GM18868 (cell line): ENCODE measurements around the gene PEX7.
"Not testable (repeated sequence)": the region's sequence is repeated elsewhere in the genome, so short reads cannot be mapped to it uniquely, and the experiment has no call there.

Source experiments
- ATAC-seq: cut with Tn5 transposase; IDR thresholded peaks from one replicate; pipeline ENCODE4 v1.9.1; 2021; ENCODE audit warnings: mild to moderate bottlenecking, moderate library complexity; ENCODE audit not compliant: unreplicated experiment

PEX7 gene

DNA sequence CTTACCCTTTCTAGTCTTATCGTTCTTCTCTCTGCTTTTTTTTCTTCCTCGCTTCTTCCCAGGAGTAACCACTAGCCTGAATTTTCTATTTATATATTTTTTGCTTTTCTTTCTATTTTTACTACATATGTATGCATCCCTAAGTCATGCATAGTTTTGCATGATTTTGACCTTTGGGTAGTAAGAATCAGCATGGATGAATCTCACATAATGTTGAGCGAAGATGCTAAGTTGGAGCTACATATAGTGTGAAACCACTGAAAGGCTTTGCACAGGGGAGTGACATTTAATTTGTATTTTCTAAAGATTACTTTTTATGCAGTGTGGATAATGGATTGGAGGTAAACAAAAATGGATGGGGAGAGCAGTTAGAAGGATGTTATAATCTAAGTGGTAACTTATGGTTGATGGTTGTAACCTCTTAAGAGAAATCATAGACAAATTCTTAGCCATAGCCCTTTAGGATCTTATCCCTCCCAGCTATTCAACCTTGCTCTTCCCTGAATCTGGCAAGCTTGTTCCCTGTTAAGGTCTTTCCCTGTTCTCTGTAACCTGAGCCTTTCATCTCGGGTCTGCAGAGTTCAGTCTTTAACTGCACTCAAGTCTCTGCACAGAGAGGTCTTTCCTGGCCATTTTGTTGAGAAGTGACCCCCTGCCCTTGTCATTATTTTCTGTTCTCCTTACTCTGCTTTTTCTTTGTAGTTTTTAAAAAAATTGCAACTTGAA lies 18.0 kb downstream of the PEX7 start:
- no peak for ATAC-seq

- ATAC-seq, result no peak
Measured at GRCh38 chr6:136843210-136843609, 20.8 kb downstream of the PEX7 start.

DNA sequence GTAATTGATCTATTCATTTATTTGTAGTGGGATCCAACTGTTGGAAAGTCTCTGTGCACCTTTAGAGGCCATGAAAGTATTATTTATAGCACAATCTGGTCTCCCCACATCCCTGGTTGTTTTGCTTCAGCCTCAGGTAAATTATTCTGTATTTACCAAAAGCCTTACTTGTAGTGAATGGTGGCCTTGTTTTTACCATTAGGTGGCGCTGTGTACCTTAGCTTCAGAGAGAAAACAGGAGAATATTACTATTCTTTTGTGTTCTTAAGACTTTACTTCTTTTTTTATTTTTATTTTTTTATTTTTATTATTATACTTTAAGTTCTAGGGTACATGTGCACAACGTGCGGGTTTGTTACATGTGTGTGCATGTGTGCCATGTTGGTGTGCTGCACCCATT lies 23.7 kb downstream of the PEX7 start:
- no peak for ATAC-seq

DNA sequence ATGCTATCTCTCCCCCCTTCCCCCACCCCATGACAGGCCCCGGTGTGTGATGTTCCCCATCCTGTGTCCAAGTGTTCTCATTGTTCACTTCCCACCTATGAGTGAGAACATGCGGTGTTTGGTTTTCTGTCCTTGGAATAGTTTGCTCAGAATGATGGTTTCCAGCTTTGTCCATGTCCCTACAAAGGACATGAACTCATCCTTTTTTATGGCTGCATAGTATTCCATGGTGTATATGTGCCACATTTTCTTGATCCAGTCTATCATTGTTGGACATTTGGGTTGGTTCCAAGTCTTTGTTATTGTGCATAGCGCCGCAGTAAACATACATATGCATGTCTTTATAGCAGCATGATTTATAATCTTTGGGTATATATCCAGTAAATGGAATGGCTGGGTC lies 24.1 kb downstream of the PEX7 start:
- ATAC-seq, result not testable (repeated sequence)

GRCh38 chr6:136849979-136850563 lies 27.7 kb downstream of the PEX7 start:
- ATAC-seq, result not testable (repeated sequence)

- ATAC-seq, result no peak
Measured at GRCh38 chr6:136859430-136859829, 37.0 kb downstream of the PEX7 start.

DNA sequence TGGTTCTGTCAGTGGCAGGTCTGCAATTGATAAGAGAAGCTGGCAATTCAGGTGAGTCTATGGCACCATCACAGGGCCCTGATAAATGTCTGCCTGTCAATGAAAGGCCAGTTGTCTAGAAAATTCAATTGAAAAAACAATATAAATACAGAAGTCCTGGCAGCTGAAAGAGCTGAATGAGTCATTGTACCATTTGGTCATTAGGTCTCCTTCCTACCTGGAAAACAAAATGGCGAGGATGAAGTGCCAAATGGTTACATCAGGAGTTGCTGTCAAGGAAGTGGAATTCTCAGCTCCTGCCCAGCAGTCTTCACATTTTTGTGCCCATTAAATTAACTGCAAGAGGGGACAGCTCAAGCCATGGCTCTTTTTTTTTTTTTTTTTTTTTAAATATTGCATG lies 37.7 kb downstream of the PEX7 start:
- no peak for ATAC-seq

GRCh38 chr6:136862662-136863061 lies 40.3 kb downstream of the PEX7 start:
- ATAC-seq, result no peak

DNA sequence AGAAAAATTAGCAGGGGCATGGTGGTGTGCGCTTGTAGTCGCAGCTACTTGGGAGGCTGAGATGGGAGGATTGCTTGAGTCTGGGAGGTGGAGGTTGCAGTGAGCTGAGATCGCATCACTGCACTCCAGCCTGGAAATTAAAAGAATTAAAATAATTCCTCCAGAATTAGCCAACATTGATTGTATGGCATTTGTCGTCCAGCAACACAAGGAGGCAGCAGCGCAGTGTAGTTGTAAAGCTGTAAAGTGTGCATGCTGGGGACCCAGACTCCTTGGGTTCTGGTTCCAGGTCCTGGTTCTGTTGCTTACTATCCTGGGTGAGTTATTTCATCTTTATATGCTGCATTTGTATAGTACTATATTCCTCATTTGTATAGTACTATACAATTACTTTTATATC lies 41.4 kb downstream of the PEX7 start:
- no peak for ATAC-seq

GRCh38 chr6:136864676-136865075 lies 42.3 kb downstream of the PEX7 start:
- ATAC-seq, result no peak

GRCh38 chr6:136866872-136867416 lies 44.6 kb downstream of the PEX7 start:
- no peak for ATAC-seq

GRCh38 chr6:136869451-136869850 lies 47.1 kb downstream of the PEX7 start:
- ATAC-seq, result no peak

- no peak for ATAC-seq
Measured at GRCh38 chr6:136873748-136874147, 51.4 kb downstream of the PEX7 start.

GRCh38 chr6:136876469-136876868 lies 54.1 kb downstream of the PEX7 start:
- ATAC-seq, result not testable (repeated sequence)

DNA sequence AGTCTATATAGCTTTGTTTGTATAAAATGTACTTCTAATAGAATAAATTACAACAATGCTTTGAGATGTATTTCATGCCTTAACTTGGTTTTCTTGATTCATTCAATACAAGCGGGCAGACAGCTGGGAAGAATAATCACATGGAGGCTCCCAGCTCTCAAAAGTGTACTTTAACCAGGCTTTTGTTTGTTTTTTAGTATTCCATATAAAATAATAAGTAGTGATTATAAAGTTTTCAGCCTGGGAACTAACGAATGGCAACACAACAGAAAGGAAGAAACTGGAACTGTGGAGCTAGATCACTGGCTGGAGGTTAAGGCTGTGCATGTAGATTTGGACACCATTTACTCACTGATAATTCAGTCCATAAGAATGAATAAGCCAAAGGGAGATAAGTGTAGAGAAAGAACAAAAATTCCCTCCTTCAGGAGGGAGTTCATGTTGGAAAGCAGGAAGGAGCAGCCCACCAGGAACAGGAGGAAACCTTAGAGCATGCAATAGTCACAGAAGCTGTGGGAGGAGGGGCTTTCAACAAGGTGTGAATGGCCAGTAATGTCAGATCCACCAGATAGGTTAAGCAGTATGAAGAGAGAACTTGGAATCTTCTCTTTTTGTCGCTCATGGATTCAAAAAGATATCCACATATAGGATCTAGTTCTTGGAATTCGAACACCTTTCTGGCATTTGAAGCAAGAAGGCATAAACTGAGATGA lies 58.5 kb downstream of the PEX7 start:
- ATAC-seq, result no peak

GRCh38 chr6:136886091-136886490 lies 63.7 kb downstream of the PEX7 start:
- ATAC-seq, result peak; percentile 58

GRCh38 chr6:136887953-136888352 lies 65.6 kb downstream of the PEX7 start:
- ATAC-seq, result no peak

DNA sequence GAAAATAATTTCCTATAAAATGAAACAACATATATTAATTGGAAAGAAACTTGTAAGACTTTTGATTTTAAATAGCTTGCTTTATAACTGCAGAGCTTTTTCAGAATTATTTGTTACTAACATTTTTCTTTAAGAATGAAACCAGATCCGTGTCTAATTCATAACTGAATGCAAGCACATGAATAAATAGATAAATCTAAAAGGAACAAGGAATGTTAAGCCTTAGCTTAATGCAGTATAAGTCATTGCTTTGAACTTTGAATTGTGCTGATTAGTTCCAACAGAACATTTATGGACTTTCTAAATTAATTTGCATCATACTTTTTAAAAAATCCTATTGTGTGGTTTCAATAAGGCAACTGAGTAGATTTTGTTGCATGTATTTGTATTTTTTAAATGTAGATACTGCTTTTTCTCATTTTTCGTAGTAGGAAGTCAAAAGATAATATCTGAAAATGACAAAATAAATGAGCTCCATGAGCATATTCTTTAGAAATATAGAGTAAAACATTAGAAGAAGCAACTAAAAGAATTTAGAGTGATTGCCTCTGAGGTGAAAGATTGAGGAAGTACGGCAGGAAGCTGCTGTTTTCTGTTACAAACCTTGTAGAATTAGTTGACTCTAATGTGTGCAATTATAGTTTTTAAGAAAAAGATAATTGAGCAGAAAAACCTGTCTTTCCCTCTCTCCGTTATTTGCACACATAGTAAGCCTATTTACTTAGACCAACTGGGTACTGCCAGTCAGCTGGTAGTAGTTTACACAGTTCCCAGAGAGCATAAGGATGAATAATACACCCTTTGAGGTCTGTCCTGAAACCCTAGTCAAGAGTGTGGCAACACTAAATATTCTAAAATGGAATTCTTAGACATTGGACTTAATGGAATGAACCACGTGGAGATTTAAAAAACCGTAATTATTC lies 67.1 kb downstream of the PEX7 start:
- ATAC-seq, result no peak

GRCh38 chr6:136890194-136890839 lies 67.9 kb downstream of the PEX7 start:
- ATAC-seq, result no peak

DNA sequence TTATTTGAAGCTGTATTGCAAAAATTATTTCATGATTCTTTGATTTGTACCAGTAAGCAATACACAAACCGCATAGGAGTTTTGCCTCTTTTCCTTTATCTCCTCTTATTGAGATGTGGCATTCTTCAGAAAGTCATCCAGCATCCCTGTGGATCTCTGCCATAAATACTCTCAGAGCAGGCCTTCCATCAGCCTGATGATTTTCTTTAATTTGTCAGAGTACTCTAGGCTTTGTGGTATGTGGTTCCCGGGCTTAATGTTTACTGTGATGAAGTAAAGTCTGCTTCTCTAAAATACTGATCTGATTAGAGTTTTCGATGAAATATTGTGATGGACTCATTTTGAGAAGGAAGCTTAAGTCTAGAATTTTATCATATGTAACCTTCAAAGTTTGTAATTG lies 68.6 kb downstream of the PEX7 start:
- ATAC-seq, result no peak
